DOHH2 (cell line): ENCODE data around the gene TNNC2.
A peak's percentile ranks its signal among the peaks of the same experiment; 100 is the strongest.
"Not testable (repeated sequence)": the region's sequence is repeated elsewhere in the genome, so short reads cannot be mapped to it uniquely, and the experiment has no call there.

Experiments
- H3F3A ChIP-seq: fragments of 200-600 bp; sonication (generic), shearing (Covaris generic); 2 replicates; pipeline ENCODE4 v1.6.0; 2016; ENCODE audit warnings: antibody characterized with exemption, mild to moderate bottlenecking; ENCODE audit not compliant: control insufficient read depth, insufficient read depth
- H3K27ac ChIP-seq: fragments of 200-600 bp; sonication (generic); 2 replicates; pipeline ENCODE4 v1.5.1; 2014; ENCODE audit warnings: low read depth, mild to moderate bottlenecking, low read length, moderate library complexity
- H3K27me3 ChIP-seq: fragments of 200-600 bp; sonication (generic); 2 replicates; pipeline ENCODE4 v1.6.1; 2014; ENCODE audit warnings: mild to moderate bottlenecking, low read length, mixed read lengths; ENCODE audit not compliant: control insufficient read depth
- H3K36me3 ChIP-seq: fragments of 200-600 bp; sonication (generic); 2 replicates; pipeline ENCODE4 v1.6.1; 2014; ENCODE audit warnings: mild to moderate bottlenecking, low read length, moderate library complexity, mixed read lengths; ENCODE audit not compliant: control insufficient read depth
- H3K4me1 ChIP-seq: fragments of 200-600 bp; sonication (generic); 2 replicates; pipeline ENCODE4 v1.6.1; 2014; ENCODE audit warnings: mild to moderate bottlenecking, low read length, mixed read lengths; ENCODE audit not compliant: control insufficient read depth
- H3K4me2 ChIP-seq: fragments of 200-600 bp; sonication (generic); 2 replicates; pipeline ENCODE4 v1.6.0; 2014; ENCODE audit warnings: mild to moderate bottlenecking, low read length, moderate library complexity
- H3K4me3 ChIP-seq: fragments of 200-600 bp; sonication (generic); 2 replicates; pipeline ENCODE4 v1.5.1; 2014; ENCODE audit warnings: mild to moderate bottlenecking, low read length, mixed read lengths
- H3K79me2 ChIP-seq: fragments of 200-600 bp; sonication (generic); 2 replicates; pipeline ENCODE4 v1.6.1; 2014; ENCODE audit warnings: mild to moderate bottlenecking, low read length, mixed read lengths; ENCODE audit not compliant: control insufficient read depth
- H3K9me2 ChIP-seq: fragments of 200-600 bp; sonication (generic); replicated peaks from 2 replicates; pipeline ENCODE4 v1.6.1; 2014; ENCODE audit warnings: mild to moderate bottlenecking, low read length, mixed read lengths; ENCODE audit not compliant: control insufficient read depth
- H3K9me3 ChIP-seq: fragments of 200-600 bp; sonication (generic); 2 replicates; pipeline ENCODE4 v1.6.1; 2014; ENCODE audit warnings: antibody characterized with exemption, low read length, mixed read lengths; ENCODE audit not compliant: control insufficient read depth, insufficient read depth
- H4K20me1 ChIP-seq: fragments of 200-600 bp; sonication (generic); 2 replicates; pipeline ENCODE4 v1.6.0; 2014; ENCODE audit warnings: low read depth, mild to moderate bottlenecking, antibody characterized with exemption, low read length, moderate library complexity; ENCODE audit not compliant: control insufficient read depth, insufficient read depth
- EZH2phosphoT487 ChIP-seq: fragments of 200-600 bp; sonication (generic); IDR thresholded peaks from 2 replicates; pipeline ENCODE4 v1.6.1; 2017; ENCODE audit warnings: borderline replicate concordance, mild to moderate bottlenecking, antibody characterized with exemption, low read length, moderate library complexity, mixed read lengths
- TF ChIP-seq, protein P1 (sequence below): fragments of 200-600 bp; sonication (generic); IDR thresholded peaks from one replicate; pipeline ENCODE4 v1.5.1; 2014; ENCODE audit warnings: antibody characterized with exemption, mild to moderate bottlenecking, low read depth, low read length; ENCODE audit not compliant: poor library complexity, severe bottlenecking

Gene TNNC2

DNA sequence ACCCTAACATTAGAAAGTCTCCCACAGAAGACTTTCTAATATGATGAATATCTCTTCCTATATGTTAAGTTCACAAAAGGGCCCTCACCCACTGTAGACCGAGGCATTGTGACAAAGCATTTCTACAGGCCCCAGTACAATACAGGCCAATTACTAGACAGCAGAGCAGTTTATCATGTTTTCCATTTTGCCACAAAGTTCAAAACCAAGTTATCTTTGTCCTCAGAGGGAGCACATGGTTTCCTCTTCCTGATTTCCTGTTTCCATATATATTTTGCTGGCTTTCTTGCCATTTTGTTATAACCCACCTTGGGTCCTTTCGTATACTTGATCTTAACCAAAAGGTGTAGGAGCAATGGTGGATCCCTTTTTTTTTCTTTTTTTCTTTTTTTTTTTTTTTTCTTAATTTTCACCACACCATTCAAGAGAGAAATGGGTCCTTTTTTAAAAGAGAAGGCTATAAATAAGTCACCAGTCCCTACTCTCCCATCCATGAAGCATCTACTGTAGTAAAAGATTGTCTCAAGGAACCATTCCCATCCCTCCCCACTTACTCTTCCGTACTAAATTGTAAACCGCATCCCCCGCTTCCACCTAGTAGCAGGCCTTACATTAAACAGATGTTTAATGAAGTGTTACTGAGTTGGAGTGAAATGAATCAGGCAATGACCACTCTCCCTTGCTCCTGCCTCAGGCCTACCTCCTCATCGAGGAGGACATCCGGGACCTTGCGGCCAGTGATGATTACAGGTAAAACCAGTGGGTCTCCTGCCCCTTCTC lies 16.7 kb downstream of the TNNC2 start:
- no peak for TF ChIP-seq EZH2phosphoT487
- TF ChIP-seq, protein P1, sequence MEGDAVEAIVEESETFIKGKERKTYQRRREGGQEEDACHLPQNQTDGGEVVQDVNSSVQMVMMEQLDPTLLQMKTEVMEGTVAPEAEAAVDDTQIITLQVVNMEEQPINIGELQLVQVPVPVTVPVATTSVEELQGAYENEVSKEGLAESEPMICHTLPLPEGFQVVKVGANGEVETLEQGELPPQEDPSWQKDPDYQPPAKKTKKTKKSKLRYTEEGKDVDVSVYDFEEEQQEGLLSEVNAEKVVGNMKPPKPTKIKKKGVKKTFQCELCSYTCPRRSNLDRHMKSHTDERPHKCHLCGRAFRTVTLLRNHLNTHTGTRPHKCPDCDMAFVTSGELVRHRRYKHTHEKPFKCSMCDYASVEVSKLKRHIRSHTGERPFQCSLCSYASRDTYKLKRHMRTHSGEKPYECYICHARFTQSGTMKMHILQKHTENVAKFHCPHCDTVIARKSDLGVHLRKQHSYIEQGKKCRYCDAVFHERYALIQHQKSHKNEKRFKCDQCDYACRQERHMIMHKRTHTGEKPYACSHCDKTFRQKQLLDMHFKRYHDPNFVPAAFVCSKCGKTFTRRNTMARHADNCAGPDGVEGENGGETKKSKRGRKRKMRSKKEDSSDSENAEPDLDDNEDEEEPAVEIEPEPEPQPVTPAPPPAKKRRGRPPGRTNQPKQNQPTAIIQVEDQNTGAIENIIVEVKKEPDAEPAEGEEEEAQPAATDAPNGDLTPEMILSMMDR, result no peak
- Histone ChIP-seq H3K27ac (no peak overlapping the region), H3K9me2 (no peaks in the 10 kb centered on the region), H3K4me1 (peaks cover 13% of the 10 kb centered on the region), H3K36me3 (peaks cover 73% of the 10 kb centered on the region), H3K27me3 (no peaks in the 10 kb centered on the region), H3K9me3 (no peaks in the 10 kb centered on the region), H3K4me2 (no peak overlapping the region), H3K4me3 (no peak overlapping the region), H3F3A (peaks cover 3% of the 10 kb centered on the region), H4K20me1 (no peaks in the 10 kb centered on the region), H3K79me2 (peaks cover 22% of the 10 kb centered on the region)

DNA sequence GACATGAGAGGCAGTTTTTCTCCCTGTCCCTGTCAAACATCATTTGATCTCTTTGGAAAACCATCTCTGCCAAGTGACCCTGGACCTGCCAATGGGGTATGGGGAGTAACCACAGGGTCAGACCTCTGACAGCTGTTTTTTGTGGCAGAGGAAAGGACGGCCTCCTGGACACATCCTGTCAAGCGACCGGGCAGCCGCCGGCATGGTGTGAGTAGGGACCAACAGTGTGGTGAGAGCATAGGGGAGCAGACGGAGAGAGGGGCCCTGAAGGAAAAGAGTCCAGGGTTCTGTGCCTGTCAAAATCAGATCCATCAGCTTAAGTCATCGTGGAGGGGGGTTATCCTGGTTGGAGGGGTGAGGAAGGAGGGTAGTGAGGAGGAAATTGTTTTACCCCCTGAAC lies 25.3 kb downstream of the TNNC2 start:
- no peak for TF ChIP-seq EZH2phosphoT487
- TF ChIP-seq, protein P1, result no peak
- Histone ChIP-seq H3K4me1 (peaks cover 4% of the 10 kb centered on the region), H3K36me3 (peaks cover 60% of the 10 kb centered on the region), H3K27ac (no peak overlapping the region), H3K4me2 (no peak overlapping the region), H3K27me3 (no peaks in the 10 kb centered on the region), H3F3A (peaks cover 6% of the 10 kb centered on the region), H3K9me3 (no peaks in the 10 kb centered on the region), H4K20me1 (no peaks in the 10 kb centered on the region), H3K79me2 (no peaks in the 10 kb centered on the region), H3K4me3 (no peak overlapping the region), H3K9me2 (no peaks in the 10 kb centered on the region)

DNA sequence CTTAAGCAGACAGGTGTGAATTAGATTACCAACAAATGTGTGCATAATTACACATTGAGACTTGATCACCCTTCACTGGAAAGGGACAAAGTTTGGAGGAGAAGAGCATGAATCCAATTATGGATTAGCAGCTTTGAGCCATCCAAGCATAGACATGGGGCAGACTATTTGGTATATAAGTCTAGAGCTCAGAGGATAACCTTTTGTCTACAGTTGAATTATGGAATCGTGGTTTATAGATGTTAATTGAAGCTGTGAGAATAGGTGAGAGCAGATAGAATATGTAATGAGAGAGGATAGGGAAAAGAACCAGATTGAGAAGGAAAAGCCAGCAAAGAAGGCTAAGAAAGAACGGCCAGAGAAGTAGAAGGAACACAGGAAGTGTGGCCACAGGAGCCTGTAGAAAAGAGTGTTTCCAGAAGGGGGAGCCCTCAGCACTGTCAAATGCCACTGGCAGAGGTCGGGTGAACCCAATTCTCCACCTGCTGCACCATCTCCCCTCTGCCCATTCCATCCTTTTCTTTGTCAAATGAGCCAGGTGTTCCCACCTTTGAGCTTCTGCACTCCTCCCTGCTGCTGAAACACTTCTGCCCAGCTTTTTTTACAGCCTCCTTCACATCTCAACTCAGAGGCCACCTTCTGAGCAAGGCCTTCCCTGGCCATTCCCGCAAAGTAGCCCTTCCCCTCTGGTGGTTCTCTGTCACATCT lies 28.0 kb downstream of the TNNC2 start:
- Histone ChIP-seq H3K27me3 (no peaks in the 10 kb centered on the region), H3K9me3 (no peaks in the 10 kb centered on the region), H3K9me2 (no peaks in the 10 kb centered on the region), H3K79me2 (no peaks in the 10 kb centered on the region), H3K4me1 (peaks cover 4% of the 10 kb centered on the region), H3K4me3 (no peak overlapping the region), H3K4me2 (no peak overlapping the region), H3K27ac (no peak overlapping the region), H3K36me3 (peaks cover 59% of the 10 kb centered on the region), H4K20me1 (no peaks in the 10 kb centered on the region), H3F3A (peaks cover 6% of the 10 kb centered on the region)
- TF ChIP-seq EZH2phosphoT487, result no peak
- TF ChIP-seq, protein P1, result peak; percentile 79

DNA sequence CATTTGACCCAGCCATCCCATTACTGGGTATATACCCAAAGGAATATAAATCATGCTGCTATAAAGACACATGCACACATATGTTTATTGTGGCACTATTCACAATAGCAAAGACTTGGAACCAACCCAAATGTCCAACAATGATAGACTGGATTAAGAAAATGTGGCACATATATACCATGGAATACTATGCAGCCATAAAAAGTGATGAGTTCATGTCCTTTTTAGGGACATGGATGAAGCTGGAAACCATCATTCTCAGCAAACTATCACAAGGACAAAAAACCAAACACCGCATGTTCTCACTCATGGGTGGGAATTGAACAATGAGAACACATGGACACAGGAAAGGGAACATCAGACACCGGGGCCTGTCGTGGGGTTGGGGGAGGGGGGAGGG lies 29.2 kb downstream of the TNNC2 start:
- not testable (repeated sequence) for H3K27me3 ChIP-seq, H3K4me1 ChIP-seq, H3K9me3 ChIP-seq, H3F3A ChIP-seq, H3K9me2 ChIP-seq, H3K4me2 ChIP-seq, H3K79me2 ChIP-seq, H3K4me3 ChIP-seq, H4K20me1 ChIP-seq, H3K27ac ChIP-seq
- peaks cover 54% of the 10 kb centered on the region for H3K36me3 ChIP-seq

DNA sequence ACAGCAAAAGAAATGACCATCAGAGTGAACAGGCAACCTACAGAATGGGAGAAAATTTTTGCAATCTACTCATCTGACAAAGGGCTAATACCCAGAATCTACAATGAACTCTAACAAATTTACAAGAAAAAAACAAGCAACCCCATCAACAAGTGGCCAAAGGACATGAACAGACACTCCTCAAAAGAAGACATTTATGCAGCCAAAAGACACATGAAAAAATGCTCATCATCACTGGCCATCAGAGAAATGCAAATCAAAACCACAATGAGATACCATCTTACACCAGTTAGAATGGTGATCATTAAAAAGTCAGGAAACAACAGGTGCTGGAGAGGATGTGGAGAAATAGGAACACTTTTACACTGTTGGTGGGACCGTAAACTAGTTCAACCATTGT lies 29.6 kb downstream of the TNNC2 start:
- peaks cover 53% of the 10 kb centered on the region for H3K36me3 ChIP-seq
- H3F3A ChIP-seq, H3K9me3 ChIP-seq: not testable (repeated sequence)

More for the DNA sequence above, 29.6 kb downstream of the TNNC2 start:
- H3K9me2 ChIP-seq, H3K27me3 ChIP-seq, H3K4me1 ChIP-seq, H3K4me2 ChIP-seq, H3K4me3 ChIP-seq, H3K79me2 ChIP-seq, H3K27ac ChIP-seq, H4K20me1 ChIP-seq: not testable (repeated sequence)
